ENCODE results near the gene PLCD4.

Gene PLCD4

DNA sequence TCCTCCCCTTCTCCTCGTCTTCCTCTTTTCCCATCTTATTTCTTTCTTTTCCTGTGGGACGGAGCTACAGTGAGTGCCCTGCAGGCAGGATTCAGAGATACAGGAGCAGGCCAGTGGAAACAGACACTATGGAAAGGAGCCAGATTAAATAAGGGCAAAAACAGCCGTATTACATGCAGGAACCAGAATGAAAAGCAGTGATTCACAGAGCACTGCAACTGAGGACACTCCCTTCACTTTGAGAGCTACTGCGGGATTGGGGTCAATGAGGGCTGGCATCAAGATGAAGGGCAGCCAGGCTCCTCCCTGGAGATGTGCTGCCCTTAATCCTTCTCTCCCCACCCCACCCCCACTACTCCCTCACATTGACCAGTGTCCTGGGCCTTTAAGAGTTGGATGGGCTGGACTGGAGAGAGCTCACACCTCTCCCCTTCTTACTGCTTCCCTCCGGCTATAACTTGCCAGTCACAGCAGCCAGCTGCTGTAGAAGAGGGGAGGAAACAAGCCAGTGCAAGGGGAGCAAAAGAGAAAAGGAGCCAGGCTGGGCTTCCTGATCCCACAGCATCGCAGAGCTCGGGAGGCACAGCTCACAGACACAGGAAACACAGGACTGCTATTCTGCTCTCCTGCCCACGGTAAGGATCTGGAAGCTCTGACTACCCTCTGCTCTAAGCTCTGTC is at the start of gene PLCD4:
TSS of gene PLCD4 (plus strand) at position 464 of the 680 bp plus-strand sequence. CDS start 7,841 bp downstream, outside the sequence.
- no peak for DNase-seq

DNA sequence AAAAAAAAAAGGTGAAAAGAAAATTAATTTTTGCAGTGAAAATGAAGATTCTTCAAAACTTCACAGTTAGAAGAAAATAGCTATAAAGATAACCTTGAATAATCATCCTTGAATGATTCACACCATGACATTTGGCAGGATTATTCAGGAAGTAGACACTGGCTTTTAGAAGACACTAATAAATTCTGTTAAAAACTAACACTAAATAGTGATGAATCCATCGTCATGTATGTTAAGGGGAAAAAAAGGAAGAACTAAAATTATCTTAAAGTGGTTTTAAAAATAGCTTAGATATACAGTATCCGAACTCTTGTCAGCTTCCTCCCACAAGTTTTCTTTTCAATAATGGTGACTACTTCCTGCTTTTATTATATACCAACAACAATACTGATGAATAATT is 49.8 kb upstream of the PLCD4 start:
- DNase-seq = no peak

DNA sequence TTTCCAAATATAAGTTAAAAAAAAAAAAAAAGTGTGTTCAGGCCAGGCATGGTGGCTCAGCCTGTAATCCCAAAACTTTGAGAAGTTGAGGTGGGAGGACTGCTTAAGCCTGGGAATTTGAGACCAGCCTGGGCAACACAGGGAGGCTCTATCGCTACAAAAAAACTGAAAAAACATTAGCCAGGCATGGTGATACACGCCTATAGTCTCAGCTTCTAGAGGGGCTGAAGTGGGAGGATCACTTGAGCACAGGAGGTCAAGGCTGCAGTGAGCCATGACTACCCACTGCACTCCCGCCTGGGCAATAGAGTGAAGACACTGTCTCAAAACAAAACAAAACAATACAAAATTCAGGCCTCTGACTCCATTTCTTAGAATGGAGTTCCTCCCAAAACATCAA is 48.7 kb upstream of the PLCD4 start:
- DNase-seq = no peak

DNA sequence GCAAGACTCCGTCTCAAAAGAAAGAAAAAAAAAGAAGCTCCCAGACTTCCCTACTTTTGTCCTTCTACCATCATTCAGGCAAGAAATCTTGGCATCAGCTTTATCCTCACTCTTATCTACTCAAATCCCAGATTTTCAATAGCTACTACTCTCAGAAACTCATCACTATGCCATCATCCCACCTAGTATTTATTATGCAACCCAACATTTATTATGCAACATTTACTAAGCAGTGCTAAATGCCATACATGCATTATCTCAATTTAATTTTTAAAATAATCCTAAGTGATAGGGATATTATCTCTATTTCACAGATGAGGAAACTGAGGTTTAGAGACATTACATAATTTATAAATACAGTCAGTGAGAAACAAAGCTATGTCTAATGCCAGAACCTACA is 43.6 kb upstream of the PLCD4 start:
- DNase-seq = no peak

DNA sequence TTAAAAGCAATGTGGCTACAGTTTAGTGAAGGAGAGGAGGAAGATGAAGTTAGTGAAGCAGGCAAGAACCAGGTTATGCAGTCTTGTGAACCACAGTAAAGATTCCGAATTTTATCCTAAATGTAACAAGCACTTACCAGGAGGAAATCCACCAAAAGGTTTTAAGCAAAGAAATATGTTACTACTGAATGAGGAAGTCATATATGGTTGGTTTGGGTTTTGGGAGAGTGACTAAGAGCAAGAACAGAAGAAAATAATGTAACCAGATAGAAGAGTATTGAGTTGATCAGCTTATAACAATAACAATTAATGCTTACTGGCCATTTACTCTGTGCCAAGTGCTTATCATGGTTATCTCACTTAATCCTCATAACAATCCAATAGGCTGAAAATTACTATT is 41.4 kb upstream of the PLCD4 start:
- DNase-seq = no peak

DNA sequence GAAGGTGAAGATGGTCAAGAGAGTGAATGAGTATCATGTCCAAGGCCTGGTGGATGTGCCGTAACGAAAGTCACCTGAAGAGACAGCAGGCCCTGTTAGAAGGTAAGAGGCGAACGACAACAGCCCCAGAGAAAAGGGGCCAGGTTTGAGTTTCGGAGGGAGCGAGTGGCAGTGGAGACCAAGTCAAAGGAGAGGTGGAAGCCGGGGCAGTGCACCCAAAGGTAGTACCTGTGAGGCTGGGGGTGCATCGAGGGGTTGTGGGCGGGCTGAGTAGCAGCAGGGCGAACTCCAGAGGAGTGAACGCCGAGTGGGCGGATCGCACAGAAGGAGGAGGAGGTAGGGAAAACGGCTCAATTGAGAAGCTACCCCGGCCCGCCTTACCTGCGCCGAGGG is 39.9 kb upstream of the PLCD4 start:
- no peak for DNase-seq

DNA sequence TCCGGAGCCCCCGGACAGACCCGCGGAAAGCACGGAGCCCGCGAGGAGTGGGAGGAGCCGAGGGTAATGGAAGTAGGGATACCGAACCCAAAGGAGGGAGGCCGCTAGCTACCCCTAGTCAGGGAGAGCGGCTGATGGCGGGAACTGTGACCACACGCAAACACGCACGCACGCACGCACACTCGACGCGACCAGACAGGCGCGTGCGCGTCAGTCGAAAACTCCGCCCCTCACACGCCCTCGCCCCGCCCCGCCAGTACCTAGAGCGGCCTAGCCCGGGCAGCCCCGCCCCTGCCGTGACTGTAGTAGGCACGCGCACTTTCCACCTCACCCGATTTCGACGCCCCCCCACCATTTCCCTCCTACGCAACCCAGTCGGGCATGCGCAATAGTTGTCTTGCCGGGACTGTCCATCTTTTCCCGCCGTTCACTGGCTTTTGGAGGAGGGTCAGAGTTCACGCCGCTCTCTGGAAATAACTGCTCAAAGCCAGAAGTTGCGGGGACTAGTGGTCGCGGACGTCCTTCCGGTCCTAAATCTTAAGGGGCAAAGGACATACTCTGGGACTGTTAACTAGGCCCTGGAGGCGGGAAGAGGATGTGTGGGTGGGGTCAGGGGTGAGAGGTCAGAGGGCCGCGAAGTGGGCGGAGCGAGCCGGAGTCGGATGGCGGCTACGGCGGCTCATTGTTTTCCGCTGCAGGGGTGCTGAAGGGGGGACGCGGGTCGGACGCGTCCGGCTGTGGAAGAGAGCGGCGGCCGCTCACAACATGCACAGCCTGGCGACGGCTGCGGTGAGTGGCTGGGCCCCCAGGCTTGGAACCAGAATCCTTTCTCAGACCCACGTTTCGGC is 39.3 kb upstream of the PLCD4 start, which contains the start of the genes CNOT9 and USP37:
TSS of gene CNOT9 (plus strand) at position 650 of the 848 bp plus-strand sequence. CDS start at position 766, 116 bp downstream.
TSS of gene USP37 (minus strand) at position 162 of the 848 bp plus-strand sequence. CDS start 9,698 bp downstream, outside the sequence.
- DNase-seq = peak; percentile 99 to 100

DNA sequence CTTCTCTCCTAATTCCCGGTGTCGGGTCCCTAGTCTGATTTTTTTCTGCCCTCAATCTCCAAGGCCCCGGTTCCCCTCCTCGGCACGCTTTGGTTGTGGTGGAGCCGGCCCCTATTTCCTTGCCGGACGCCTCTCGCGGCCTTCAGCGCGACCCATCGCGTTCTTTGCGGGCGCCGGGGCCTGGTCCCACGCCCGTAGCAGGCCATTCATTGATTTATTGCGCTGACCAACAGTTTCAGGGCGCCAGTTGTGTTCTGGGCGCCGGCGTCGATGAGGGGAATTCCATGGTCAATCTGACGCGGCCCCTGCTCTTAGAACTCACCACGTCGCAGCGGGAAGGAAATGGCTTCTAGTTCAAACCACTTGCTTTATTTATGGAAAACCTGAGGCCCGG is 38.7 kb upstream of the PLCD4 start:
- DNase-seq = peak; percentile 66 to 80

DNA sequence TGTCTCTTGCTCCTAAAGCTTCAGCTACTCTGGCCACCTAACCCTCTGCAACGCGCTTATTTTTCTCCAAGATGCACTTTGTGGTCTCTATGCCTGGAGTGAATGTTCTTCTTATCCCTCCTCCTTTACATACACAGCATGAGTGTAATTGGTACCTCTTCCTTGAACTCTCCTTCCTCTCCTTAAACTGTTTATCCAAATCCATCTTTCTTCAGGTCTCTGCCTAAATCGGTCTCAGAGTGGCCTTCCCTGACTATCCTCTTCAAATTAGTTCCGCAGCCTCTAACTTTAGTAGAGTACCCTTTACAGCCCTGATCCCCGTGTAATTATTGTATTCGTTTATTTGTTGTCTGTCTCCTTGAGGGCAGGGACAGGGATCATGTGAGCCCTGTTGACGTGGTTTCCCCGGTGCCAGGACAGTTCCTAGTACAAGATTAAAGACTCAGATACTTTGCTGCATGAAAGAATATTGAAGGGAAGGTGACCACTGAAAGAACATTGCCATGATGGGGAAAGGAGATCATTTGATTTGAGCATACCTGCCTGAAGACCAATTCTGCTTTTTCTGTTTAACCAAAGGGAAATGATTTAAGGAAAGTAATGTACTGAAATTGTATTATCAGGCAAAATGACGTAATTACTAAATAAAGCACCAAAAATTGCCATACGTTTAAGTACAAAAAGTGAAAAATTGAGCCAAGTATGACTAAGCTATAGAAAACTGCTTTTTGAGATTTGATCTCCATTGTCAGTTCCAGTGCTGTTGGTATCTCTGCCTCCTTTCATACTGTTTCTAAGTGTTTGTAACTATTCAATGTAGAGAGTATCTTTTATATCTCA is 37.8 kb upstream of the PLCD4 start:
- peak; percentile 12 to 56 for DNase-seq

DNA sequence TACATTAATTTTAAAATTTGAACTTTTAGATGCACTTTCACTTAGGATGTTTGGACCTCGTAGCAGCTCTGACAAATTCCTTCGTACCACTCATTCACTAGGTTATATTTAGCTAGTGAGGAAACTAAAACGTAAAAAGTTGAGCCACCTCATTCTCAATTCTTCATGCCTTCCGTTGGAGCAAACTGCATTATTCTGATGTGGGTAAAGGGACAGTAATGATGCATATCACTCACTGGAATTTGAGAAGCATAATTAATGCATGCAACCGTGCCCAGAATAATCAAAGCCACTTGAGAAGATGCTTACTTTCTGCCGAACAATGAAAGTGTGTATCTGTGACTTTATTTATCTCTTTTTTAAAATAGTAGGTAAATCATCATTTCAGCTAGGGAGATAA is 36.8 kb upstream of the PLCD4 start:
- DNase-seq = peak in 1 of 2 donors; percentile 15

DNA sequence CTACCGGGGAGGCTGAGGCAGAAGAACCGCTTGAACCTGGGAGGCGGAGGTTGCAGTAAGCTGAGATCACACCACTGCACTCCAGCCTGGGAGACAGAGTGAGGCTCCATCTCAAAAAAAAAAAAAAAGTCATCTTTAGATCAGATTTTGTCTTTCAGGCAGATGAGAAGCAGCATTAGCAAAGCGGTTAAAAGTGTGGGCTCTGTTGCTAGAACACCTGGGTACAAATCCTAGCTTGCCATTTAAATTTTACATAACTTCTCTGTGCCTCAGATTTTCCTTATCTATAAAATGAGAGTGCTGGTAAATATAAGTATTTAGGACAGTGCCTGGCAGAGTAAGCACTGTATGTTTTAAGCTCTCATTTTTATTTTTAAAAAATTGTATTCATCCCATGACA is 30.8 kb upstream of the PLCD4 start:
- DNase-seq = no peak

DNA sequence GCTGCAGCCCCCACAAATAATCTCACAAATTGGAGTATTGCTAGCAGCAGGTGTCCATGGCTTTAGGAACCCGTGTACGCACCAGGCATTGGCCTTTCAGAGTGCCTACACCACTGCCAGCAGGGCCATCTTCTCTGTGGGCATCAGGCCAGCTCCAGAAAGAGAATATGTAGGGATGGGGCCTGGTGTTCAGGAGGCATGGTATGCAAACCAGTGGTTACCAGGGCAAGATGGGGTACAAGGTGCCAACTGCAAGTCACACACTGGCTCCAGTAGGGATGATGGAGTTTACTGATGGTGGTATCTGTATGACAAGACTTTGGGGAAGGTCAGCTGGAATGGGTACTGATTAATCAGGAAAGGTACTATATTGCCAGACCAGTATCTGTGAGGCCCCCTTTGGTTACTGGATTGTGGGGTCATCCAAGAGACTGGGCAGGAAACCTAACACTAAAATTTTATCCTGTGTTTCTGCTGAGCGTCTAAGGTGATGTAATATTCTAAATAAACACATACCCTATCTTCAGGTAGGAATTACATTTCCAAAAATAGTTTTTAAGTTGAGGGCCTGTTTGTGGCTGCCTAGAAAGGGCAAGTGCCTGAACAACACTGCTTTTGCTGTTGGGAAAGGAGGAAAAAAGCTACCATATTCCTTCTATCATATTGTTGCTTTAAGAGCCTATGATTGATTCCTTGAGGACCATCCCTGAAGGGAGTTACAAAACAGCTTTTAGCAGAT is 30.0 kb upstream of the PLCD4 start:
- no peak for DNase-seq

DNA sequence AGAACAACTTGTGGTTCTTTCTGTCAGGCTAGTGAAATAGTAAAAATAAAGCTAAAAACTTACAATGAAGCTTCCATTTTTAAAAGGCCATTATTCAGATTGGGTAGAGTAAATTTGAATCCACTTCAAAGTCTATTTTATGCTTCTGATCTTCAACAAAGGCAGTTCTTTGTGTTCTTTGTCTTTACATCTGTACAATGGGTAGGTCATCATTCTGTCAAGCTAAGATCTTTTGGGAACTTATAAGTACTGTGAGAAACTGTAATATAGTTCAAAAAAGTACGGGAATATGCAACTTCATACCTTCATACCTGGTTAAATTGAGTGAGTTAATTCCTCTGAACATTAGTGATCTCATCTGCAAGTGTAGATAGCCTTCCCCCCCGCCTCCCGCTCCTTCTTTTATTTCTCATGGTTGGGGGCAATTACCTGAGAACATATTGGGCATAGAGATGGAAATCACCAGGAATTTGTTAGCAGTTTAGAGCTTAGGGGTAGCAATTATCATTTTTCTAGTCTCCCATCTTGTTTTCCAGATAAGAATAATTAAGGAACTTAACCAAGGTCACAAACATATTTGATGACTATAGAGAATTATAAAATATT is 29.3 kb upstream of the PLCD4 start:
- no peak for DNase-seq

DNA sequence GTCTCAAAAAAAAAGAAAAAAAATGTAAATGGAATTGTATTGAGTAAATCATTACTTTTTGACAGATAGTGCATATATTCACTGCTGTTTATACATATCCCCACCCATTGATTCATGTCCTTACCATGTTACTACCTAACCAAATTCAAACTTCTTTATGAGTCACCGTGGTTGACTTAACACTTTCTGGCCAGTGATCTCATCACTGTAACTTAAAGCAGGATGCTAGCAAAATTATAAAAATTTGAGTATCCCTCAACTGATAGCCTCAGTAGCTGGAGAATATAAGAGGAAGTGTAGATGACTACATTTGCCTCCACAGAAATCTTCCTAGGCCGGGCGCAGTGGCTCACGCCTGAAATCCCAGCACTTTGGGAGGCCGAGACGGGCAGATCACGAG is 25.6 kb upstream of the PLCD4 start:
- no peak for DNase-seq

DNA sequence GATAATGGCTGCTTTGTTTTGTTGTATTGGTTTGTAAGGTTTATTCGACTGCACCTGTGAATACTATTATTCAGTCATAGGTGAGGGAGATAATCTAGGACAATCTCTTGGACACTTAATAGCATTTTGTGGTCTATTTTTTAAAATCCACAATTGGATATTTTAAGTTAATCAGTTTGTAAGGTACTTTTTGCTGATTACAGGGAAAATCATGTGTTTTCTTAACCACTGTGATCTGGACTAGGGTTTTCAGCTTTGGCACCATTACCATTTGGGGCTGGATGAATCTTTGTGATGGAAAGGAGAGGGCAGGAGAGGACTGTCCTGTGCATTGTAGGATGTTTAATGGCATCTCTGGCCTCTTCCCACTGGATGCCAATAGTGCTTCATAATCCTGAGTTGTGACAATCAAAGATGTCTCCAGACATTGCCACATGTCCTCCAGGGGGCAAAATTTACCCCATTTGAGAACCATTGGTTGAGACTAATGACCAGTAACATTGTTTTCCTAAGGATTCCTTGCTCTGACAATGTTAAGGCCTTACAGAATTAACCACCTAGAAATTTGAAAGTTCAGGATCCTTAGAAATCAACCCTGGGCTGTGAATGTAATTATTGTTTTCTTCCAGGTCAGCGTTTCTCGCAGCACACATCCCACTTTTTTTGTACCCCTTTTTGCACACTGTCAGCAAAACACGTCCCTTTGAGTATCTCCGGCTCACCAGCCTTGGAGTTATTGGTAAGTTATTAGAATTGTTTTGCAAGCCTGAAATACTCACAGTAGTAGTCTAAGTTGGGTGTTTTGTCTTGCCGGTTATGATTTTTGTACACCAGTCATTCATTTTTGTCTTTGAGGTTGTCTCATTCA is 23.5 kb upstream of the PLCD4 start:
- no peak for DNase-seq

DNA sequence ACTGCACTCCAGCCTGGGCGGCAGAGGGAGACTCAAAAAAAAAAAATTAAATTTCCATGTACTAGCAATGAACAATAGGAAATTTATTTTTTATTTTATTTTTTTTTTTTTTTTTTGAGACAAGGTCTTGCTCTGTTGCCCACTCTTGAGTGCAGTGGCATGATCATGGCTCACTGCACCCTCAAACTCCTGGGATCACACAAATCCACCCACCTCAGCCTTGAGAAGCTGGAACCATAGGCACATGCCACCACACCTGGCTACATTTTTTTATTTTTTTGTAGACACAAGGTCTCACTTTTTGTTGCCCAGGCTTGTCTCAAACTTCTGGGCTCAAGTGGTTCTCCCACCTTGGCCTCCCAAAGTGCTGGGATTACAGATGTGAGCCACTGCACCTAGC is 22.2 kb upstream of the PLCD4 start:
- DNase-seq = no peak

DNA sequence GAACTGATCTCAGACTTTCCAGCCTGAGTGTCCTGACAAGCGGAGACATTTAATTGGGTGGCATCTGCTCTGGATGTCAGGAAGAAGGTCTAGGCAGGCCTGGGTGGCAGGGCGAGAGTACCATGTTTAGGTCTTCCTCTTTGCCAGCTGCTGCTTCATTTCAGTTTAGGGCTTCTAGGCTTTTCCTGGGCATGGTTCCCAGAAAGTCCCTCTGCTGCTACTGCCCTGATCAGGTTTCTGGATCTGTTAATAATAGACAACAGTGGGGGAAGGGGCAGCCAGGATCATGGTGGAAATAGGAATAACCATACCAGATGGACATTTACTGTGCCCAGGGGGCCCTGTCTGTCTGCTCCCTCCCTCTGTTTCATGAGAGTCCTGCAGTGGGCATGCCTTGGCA is 2.3 kb upstream of the PLCD4 start:
- DNase-seq = no peak

DNA sequence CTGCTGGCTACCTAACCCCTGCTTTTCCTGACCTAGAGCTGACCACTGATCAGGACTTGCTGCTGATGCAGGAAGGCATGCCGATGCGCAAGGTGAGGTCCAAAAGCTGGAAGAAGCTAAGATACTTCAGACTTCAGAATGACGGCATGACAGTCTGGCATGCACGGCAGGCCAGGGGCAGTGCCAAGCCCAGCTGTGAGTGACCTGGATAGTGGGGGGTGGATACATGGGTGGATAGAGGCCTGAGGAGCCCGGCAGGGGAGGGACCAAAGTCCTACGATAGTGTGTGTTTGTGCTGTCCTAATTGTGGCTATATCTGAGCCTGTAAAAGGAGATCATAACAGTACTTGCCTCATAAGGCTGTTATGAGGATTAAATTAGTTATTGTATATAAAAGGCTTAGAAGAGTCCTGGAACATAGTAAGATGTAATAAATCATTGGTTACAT is 8.2 kb downstream of the PLCD4 start:
- no peak for DNase-seq

DNA sequence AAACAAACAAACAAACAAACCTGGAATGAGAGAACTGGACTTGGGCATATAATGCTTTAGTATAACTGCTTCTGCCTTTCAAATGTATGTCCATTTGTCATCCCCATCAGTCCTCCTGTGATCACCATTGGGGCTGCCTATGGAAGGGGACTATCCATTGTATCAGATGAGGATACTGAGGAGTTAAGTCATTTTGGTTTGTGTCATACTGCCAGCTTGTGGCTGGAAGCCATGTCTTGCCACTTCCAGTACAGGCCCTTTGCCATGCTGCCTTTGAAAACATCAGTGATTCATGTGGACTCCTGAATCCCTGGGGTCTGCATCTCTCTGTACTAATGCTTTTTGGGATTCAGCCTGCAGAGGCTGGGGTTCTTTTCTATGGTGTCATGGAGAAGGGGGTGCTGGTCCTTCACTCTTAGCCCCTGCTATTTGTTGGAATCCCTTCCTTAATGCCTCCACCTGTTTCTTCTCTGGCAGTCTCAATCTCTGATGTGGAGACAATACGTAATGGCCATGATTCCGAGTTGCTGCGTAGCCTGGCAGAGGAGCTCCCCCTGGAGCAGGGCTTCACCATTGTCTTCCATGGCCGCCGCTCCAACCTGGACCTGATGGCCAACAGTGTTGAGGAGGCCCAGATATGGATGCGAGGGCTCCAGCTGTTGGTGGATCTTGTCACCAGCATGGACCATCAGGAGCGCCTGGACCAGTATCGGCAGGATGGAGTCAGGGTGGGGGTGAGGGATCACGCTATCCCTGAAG is 10.6 kb downstream of the PLCD4 start:
- no peak for DNase-seq

DNA sequence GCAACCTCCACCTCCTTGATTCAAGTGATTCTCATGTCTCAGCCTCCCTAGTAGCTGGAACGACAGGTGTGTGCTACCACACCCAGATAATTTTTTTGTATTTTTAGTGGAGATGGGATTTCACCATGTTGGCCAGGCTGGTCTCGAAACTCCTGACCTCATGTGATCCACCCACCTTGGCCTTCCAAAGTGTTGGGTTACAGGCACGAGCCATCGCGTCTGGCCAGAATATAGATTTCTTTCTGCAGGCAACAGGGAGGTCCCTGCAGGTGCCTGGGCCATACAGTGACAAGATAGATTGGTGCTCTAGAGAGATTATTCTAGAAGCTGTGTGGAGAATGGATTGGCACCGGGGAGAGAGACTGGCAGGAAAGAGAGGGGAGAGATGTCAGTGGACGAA is 13.3 kb downstream of the PLCD4 start:
- no peak for DNase-seq

Measured in CD4-positive, alpha-beta T cell treated with Interferon alpha-2 for 1 hour (primary cell).